Stimulated activated CD8-positive, alpha-beta memory T cell treated with anti-CD3 and anti-CD28 coated beads, Interleukin-4, amount 100 ng/mL, for 24 hours (primary cell): ENCODE results near the gene ASB12.
A peak's percentile ranks its signal among the peaks of the same experiment; 100 is the strongest.
"Not testable (repeated sequence)": the region's sequence is repeated elsewhere in the genome, so short reads cannot be mapped to it uniquely, and the experiment has no call there.

Source experiments
- DNase-seq: peaks from one replicate; pipeline ENCODE4 v3.0.0-alpha.2; 2020; ENCODE audit warnings: low read depth

ASB12 gene, protein sequence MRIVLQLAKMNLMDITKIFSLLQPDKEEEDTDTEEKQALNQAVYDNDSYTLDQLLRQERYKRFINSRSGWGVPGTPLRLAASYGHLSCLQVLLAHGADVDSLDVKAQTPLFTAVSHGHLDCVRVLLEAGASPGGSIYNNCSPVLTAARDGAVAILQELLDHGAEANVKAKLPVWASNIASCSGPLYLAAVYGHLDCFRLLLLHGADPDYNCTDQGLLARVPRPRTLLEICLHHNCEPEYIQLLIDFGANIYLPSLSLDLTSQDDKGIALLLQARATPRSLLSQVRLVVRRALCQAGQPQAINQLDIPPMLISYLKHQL

DNA sequence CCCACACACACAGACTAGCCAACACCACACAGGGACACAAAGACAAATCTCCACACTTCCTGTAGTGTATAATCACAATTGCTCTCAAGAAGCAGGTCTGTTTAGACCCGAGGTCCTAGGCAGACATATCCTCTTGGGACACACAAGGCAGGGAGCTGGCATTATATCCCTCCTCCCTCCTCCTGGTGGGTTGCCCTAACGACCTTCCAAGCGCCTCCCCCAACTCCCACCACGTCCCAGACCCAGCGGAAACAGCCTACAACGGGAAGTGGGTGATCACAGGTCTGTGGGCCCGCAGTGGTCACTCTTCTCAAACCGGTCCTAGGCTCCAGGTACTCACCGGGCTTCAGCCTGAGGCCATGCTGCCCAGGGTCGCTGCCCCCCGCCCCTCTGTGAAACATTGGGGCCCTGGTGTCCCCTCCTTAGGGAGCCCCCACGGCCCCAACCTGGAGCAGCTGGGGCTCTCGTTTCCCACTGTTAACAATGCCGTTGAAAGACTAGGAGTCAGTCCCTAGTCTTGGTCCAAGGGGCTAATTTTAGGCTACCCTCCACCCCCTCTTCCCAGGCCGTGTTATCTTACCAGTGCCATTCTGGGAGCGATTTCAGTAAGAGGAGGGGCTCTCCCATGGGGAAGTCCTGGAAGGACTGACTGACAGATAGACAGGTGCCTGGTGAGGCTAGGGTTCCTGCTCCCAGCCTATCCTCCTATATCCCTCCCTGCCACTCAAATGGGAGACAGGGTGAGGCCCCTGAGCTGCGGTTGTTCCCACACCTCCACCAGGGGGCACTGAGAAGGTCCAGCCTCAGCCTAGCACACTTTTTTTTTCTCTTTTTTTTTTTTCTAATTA, at the start of gene ASB12:
Gene ASB12, minus strand, starts transcription at position 485 of the 848 bp plus-strand sequence. CDS start 4,957 bp downstream, outside the sequence.
- DNase-seq, result no peak

DNA sequence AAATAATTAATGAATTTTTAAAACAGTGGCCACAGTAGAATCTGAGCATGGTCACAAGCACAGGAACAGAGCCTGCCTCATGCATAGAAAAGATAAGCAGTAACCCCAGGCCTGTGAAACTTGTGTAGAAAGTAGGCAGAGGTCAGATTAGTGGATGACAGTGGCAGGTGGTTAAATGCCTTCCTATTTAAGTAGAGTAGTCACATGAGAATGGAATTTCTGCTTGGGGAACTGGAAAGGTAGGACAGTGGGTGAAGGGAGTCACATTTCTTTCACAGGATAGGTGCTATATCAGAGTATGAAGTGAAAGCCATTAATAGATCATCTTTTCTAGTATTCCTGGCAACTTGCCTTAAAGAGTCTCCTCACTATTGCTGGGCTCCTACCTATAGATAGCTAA, 34.9 kb upstream of the ASB12 start:
- no peak for DNase-seq

DNA sequence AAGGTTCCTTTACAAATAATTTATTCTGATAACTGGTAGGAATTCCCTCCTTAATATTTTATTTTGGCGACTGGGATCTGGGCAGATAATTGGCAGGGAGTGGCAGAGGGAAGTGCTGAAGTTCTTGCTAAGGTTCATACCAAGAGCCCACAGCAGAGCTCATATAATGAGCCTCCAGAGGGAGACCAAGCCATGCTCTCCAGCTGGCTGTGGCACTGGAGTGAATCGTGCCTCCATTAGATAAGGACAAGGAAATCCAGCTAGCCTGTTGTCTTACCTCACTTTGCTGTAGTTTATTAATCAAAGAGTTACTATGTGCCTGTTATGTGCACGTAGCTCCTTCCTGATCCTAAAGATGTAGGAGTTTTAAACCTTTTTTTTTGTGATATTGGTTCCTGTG, 1.3 kb downstream of the ASB12 start:
- DNase-seq, result no peak

DNA sequence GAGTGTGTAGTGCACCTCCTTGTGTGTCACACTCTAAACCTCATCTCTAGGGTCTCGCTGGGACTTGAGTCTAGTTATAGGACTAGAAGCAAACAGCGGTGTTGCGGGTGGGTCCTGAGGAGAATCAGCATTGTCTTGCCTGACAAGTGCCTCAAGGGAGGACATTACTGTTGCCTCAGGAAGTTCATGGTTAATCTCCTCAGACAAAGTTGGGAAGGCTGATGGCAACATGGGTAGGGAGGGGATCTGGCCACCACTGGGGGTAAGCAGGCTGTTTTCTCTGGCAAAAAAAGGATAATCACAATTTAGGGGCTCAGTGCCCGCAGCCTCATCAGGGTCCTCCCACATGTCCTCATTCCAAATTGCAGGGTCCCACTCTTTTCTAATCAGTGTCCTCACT, 12.4 kb downstream of the ASB12 start:
- no peak for DNase-seq

DNA sequence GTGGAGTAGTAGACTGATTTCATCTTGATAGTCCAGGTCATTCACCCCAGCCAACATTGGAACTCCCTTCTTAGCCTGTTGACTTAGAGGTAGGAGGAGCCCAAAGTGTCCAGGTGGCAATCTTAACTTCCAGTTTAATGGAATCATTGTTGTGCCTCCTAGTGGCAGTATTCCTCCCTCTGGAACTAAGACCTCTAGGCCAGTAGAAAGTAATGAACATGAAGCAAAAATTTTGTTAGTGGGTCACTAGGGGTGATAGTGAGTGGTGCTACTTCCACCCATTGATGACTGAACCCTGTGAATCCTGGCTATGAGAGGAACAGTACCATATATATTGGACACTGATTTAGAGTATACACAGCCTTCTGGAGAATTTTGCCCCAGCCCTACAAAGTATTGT, 16.4 kb downstream of the ASB12 start:
- DNase-seq, result not testable (repeated sequence)

DNA sequence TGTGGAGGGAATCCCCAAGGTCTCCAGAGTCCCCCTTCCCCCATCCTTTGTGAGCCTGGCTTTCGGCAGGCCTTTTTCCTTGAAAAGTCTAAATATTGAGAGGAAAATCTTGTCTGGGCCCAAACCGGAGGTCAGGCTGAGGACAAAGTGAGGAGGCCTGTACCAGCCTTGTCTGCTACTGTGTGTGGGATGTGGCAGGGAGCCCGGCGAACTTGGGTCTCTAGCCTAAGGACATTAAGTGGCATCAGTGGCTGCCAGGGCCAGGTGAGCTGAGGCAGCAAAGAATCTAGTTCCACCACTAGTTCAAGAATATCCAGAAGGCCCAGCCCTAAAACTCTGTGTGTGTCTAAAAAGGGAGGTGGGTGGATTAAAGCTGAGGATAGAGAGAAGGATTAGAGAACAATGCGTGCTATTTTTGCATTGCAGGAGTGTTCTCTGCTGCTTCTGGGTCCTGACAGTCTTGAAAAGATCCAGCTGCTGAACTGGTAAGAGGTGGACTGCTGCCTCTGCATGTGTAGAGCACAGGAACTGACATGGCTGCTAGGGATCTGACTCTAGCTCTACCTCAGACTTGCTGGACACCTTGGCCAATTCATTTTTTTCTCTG, 23.7 kb downstream of the ASB12 start:
- no peak for DNase-seq

DNA sequence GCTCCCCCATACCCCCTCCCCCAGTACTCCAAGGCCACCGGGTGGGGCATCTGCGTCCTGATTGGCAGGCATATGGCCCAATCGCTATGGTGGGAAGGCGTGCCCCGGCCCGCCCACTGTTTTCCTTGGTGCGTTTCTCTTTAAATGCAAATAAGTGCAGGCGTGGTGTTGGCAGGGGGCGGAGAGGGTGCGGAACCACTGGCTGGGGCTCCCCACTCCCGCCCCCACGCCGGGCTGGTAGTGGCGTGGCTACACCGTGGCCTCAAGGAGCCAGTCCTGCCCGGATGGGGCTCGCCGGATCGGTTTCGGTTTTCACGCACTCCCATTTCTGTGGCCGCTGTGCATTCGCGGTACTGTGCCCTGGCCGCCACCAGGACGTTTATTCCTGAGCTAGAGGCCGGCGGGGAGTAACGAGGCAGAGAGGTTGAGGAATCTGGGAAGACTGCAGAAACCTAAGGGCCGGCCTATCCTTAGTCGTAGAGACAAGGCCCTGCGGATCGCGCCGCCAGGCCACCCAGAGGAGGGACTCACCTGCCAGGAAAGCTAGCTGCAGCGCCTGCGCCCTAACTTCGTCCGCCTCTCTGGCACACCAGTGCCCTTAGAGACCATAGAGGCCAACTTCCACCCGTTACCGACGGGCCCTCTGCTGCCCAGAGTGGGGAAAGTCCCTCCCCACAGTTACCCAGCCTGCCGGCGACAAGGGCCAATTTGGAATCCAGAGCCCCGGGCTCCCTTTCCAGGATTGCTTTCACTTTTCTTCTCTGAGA, 24.5 kb downstream of the ASB12 start:
- peak; percentile 79 for DNase-seq

DNA sequence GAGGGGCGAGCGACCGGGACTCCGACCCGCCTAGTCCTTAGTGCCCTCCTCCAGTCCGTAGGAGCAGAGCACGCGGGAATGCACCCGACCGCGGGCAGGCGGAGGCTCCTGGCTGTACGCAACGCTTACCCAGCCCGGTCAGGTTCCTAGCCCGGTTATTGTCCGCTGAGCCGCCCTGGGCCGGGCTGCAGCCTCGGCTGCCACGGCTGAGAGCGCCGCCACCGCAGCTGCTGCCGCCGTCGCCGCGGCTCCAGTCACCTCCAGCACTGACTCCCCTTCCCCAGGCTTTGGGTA, 25.0 kb downstream of the ASB12 start, which contains the start of gene AMER1:
Gene AMER1, minus strand, starts transcription at position 268 of the 294 bp plus-strand sequence. CDS start 12,422 bp downstream, outside the sequence.
- no peak for DNase-seq

DNA sequence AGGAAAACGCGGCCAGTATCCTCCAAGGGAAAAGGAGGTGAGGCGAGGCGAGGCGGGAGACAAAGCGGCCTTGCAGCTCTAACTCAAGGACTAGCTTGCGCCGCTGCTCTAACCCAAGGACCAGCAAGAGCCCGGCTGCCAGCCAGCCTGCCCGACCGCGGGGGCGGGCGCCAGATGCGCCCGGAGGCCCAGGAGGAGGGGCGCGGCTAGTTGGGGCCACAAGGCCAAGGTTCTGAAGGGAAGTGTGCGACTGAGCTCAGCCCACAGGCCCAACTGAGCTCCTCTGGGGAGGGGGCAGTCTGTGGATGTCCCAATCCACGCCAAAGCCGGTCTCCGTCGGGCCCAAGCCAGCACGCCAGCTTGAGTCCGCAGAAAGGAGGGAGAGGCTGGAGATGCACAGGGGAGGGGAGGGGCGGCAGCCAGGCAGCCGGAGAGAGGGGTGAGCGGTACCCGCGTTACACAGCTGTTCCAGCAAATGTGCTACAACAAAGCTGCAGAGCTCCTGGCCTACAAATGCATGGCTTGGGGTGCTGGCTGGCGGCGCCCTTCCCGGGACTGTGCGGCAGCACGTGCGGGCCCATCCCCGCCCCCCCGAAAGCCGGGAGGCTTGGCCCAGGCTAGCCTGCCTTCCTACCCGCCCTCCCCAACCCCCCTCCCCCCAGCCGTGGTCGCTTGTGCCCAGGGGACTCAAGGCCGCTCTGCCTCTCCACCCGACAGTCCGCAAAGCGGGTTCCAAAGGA, 25.5 kb downstream of the ASB12 start:
- DNase-seq, result peak; percentile 7

DNA sequence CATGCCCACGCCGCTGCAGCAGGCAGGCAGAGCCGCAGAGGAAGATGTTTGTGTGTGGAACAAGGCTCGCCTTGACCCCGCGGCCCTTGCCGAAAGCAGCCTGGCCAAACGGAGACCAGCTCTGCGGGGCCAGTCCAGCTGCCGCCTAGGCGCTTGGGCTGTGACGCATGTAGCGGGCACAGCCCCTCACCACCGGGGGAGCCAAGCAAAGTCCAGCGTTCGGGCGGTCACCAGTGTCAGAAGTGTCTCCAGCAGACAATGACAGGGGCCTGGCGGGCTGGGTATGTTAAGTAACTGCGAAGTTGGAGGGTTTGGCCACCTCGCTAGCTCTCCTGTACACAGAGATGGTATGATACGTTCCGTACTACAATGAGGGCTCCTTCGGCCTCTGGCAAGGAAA, 26.2 kb downstream of the ASB12 start:
- no peak for DNase-seq

DNA sequence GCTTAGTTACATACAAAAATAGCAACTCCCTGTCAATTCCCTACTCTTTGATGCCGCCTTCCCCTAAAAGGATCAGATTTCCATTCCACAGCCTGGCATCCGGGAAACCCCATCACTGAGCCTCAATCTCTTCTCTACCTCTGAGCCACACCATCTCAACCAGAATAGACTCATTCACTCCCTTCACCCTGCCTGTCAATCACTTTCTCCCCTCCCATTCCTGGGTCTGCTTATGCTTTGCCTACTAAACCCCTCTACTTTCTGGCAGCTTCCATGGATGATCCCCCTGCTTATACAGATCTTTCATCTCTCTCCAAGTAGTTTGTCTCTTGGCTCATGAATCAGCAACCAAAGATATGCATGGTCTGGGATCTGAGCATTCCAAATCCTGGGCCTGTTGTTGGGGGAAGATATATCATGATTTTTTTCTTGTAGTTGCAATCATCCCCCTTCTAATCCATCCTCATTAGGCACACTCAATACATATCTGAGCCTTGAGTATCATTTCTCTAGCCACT, 27.5 kb downstream of the ASB12 start:
- no peak for DNase-seq

DNA sequence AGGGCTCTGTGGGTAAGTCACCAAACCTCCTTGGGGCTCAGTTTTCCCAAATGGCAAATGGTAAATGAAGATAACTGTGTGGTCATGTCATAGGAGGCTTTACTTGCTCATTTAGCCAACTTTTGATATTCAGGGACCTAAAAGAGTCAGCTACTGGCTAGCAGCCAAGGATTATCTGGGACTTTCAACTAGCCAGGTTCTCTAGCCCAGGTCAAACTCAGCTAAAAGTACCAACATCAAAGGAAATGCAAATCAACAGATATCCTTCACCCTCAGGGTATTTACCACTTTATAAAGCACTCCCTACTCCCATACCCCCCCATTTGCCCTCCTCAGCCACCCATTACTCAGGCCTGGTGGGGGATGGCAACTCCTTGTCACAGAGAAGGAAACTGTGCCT, 32.4 kb downstream of the ASB12 start:
- no peak for DNase-seq

DNA sequence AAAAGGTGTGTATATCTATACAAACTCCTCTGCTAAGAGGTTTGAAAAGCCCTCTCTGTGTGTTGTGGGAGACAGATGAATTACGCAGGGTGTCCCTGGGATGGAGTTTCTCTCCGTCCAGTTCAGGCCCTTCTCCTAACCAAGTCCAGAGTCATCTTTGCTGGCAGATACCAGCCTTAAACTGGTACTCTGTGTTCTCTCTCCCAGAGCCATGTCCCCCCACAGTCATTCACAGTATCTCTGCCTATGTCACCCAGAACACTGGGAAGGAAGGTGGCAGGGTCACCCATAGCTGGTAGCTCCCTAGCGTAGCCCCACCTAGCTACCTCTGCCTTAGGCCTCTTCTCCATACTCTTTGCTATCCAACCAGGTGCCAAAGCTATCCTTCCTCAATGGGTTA, 33.8 kb downstream of the ASB12 start:
- no peak for DNase-seq

DNA sequence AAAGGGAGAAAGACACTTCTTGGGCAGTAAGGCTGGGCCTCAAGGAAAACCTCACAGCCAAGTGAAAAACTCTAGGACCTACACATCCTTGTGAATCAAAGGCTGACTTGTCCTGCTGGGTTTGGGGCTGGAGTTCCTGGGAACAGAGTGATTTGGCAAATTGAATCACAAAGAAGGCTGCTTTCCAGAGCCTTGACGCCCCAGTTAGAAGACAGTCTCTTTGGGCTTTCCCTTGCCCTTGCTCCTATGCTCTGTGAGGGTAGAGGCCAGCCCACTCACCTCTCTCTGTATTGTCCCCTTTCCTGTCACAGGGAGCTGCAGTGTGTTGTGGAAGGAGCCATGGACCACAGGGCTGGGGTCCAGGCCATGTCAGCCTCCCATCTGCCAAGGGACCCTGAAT, 34.5 kb downstream of the ASB12 start:
- DNase-seq, result no peak

DNA sequence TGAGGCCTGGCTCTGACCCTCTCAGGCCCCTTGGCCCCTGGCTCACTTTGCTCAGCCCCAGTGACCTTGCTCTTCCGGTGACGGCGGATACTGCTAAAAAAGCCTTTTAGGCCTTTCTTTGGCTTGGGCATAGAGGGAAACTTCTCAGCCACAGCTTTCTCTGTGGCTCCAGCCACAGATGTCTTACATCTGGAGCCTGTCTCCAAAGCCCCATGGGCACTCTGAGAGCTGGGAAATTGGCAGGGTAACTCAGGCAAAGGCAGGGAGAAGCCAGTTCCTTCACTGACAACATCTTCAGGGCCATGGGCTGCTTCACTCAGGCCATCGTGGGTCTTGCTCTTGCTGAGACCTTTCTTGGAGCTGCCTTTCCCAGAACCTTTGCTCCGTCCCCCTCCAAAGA, 37.7 kb downstream of the ASB12 start:
- DNase-seq, result no peak

DNA sequence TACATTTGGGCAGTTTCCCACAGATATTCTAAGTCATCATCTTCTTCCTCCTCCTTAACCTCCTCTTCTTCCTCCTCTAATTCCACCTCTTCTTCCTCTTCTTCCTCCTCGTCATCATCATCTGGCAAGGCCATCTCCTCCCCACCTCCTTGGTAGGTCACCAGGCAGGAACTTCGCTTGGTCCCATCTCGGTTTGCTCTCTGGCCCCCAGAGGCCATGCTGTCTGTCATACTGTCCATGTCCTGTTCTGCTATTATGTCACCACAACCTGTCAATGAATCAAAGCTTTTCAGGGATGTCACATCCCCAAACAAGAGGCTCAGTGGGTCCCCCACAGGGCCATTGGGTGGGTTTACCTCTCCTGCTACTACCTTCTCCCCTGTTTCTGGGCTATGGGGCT, 38.4 kb downstream of the ASB12 start:
- no peak for DNase-seq

DNA sequence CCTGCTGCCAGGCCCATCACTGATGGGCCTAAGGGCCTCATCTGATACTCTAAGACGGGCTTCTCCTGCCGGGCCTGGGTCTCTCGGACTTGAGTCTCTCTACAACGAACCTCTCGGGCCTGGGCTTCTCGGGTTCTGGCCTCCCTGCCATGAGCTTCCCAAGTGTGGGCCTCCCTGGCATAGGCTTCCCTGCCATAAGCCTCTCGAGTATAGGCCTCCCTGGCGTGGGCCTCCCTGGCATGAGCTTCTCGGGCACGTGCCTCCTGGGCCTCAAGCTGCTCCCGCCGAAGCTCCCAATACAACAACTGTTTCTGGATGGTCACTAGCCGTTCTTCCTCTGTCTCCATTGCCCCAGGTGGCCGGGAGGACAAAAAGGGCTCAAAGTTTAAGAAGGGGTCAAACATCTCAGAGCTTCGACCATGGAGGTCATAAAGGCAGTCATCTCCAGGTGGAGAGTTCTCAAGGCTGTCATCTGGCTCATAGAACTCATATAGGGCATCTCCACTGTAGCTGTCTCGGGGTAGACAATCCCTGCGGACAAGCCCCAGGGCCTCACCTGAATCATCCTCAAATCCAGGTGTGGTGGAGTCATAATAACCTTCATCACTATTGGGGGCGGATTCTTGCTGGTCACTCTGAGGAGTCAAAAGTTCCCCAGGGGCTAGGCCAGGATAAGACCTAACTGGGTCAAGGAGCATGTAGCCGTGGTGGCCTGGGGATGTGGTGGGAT, 39.0 kb downstream of the ASB12 start:
- DNase-seq, result no peak

DNA sequence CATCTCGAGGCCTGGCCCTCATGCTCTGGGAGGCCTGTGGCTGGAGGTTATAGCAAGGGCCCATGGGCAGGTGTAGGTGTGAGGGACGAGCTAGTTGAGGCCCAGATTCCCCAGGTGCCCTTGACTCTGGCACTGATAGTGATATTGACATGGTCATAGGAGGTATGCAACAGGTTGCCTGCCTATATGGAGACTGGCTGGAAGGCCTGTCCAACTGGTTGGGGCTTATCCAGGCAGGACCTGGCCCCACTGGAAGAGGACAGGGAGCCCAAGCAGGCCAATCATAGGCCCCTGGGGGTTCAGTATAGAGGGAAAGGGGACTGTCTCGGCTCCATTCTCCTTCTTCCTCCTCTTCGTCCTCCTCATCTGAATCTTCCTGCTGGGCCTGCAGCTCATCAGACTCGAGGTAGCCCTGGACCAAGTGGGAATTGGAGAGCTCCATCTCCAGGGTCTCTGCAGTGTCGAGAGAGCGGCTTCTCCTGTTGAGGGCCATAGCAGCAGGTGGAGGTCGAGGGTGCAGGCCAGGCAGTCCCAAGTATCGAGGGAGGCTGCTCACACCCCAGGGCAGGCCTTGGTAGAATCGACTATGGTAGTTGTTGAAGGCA, 40.2 kb downstream of the ASB12 start:
- no peak for DNase-seq

DNA sequence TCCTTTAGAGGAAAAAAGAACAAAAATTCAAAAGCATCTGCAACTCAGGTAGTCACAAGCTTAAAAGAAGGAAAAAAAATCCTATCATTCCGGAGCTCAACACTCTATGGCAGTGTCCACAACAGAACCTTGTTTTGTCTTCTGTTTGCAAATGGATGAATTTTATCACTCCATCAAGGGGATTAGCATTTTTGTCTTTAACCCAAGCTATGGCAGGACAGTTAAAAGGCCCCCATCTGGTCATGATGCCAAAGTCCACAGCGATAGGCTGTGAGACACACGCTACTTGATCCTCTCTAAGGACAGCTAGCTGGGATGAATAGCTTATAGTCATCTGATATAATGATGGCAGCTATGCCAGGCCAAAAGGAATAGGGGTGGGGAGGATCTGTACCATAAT, 41.5 kb downstream of the ASB12 start:
- DNase-seq, result no peak

DNA sequence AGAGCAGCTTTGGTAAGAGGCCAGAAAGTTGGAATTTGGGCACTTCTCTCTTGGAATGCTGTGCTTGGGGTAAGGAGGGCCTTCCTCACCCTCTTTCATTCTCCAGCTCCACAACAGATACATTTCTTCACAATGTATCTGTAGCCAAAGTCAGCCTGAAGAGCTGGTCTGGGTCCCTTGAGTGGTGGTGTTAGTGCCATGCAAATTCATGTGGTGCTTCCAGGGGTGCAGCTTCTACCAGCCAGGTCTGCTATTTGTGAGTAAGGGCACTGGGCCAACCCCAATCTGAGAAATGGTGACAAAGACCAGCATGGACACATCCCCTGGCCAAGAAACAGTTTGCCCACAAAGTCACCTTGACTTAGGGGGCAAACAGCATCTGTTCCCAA, 42.7 kb downstream of the ASB12 start:
- DNase-seq, result no peak
